Measurements from ENCODE around the gene LRRIQ3. TPM values are rescaled to one million over a fixed set of nuclear protein-coding genes. Genes with fewer than 3 reads are reported as not detected.

Gene LRRIQ3
- 0.21 TPM for total RNA-seq (ENCODE audit: unreplicated experiment)
- long read RNA-seq = 0 reads

- H3K4me3 Mint-ChIP-seq (ENCODE audit: unreplicated experiment) = peak within 1 kb of the TSS; percentile 93
- peaks cover 6% of the 10 kb centered on the region for H3K4me1 Mint-ChIP-seq (ENCODE audit: unreplicated experiment)
- H3K36me3 Mint-ChIP-seq (ENCODE audit: low read depth, unreplicated experiment) = no peaks in the 10 kb centered on the region
- no peaks in the 10 kb centered on the region for H3K27me3 Mint-ChIP-seq (ENCODE audit: unreplicated experiment)
- H3K9me3 Mint-ChIP-seq (ENCODE audit: unreplicated experiment) = no peaks in the 10 kb centered on the region
- H3K27ac Mint-ChIP-seq (ENCODE audit: unreplicated experiment) = peak within 1 kb of the TSS; percentile 96
- TF ChIP-seq, protein P1, sequence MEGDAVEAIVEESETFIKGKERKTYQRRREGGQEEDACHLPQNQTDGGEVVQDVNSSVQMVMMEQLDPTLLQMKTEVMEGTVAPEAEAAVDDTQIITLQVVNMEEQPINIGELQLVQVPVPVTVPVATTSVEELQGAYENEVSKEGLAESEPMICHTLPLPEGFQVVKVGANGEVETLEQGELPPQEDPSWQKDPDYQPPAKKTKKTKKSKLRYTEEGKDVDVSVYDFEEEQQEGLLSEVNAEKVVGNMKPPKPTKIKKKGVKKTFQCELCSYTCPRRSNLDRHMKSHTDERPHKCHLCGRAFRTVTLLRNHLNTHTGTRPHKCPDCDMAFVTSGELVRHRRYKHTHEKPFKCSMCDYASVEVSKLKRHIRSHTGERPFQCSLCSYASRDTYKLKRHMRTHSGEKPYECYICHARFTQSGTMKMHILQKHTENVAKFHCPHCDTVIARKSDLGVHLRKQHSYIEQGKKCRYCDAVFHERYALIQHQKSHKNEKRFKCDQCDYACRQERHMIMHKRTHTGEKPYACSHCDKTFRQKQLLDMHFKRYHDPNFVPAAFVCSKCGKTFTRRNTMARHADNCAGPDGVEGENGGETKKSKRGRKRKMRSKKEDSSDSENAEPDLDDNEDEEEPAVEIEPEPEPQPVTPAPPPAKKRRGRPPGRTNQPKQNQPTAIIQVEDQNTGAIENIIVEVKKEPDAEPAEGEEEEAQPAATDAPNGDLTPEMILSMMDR (IDR thresholded peaks at IDR 0.05; ENCODE audit: unreplicated experiment) = no peak
- peak; percentile 98 for DNase-seq (ENCODE audit: low spot score)
Observed at GRCh38 chr1:74197657-74198552, at the start of gene LRRIQ3, which contains the start of gene FPGT. TSS of gene LRRIQ3 (minus strand) at chr1:74198176. CDS start at chr1:74183684, 14,492 bp downstream. TSS of gene FPGT (plus strand) at chr1:74198242. CDS start at chr1:74198279, 37 bp downstream.

GRCh38 chr1:74246315-74246714, 48.3 kb upstream of the LRRIQ3 start:
- H3K36me3 Mint-ChIP-seq (ENCODE audit: low read depth, unreplicated experiment) = peaks cover 4% of the 10 kb centered on the region
- H3K27ac Mint-ChIP-seq (ENCODE audit: unreplicated experiment) = no peak overlapping the region
- no peaks in the 10 kb centered on the region for H3K9me3 Mint-ChIP-seq (ENCODE audit: unreplicated experiment)
- TF ChIP-seq, protein P1 (IDR thresholded peaks at IDR 0.05; ENCODE audit: unreplicated experiment) = no peak
- no peaks in the 10 kb centered on the region for H3K27me3 Mint-ChIP-seq (ENCODE audit: unreplicated experiment)
- H3K4me1 Mint-ChIP-seq (ENCODE audit: unreplicated experiment) = no peaks in the 10 kb centered on the region
- no peak overlapping the region for H3K4me3 Mint-ChIP-seq (ENCODE audit: unreplicated experiment)
- no peak for DNase-seq (ENCODE audit: low spot score)

- no peak for DNase-seq (ENCODE audit: low spot score)
- Mint-ChIP-seq H3K36me3 (ENCODE audit: low read depth, unreplicated experiment) (peaks cover 4% of the 10 kb centered on the region), H3K27me3 (ENCODE audit: unreplicated experiment) (no peaks in the 10 kb centered on the region), H3K4me1 (ENCODE audit: unreplicated experiment) (no peaks in the 10 kb centered on the region), H3K27ac (ENCODE audit: unreplicated experiment) (no peak overlapping the region), H3K9me3 (ENCODE audit: unreplicated experiment) (no peaks in the 10 kb centered on the region), H3K4me3 (ENCODE audit: unreplicated experiment) (no peak overlapping the region)
- TF ChIP-seq, protein P1 (IDR thresholded peaks at IDR 0.05; ENCODE audit: unreplicated experiment) = no peak
Observed at GRCh38 chr1:74245168-74245772, 47.3 kb upstream of the LRRIQ3 start.

GRCh38 chr1:74237787-74238186, 39.8 kb upstream of the LRRIQ3 start:
- Mint-ChIP-seq H3K4me1 (ENCODE audit: unreplicated experiment) (no peaks in the 10 kb centered on the region), H3K27ac (ENCODE audit: unreplicated experiment) (no peak overlapping the region), H3K36me3 (ENCODE audit: low read depth, unreplicated experiment) (no peaks in the 10 kb centered on the region), H3K27me3 (ENCODE audit: unreplicated experiment) (no peaks in the 10 kb centered on the region), H3K9me3 (ENCODE audit: unreplicated experiment) (no peaks in the 10 kb centered on the region), H3K4me3 (ENCODE audit: unreplicated experiment) (no peak overlapping the region)
- TF ChIP-seq, protein P1 (IDR thresholded peaks at IDR 0.05; ENCODE audit: unreplicated experiment) = no peak
- no peak for DNase-seq (ENCODE audit: low spot score)

Measured in endothelial cell (in vitro differentiated cells).